SH-SY5Y (cell line): Measurements from ENCODE around the gene HSPG2.

ENCODE experiments used
- GATA2 ChIP-seq: IDR thresholded peaks from 2 replicates; pipeline ENCODE4 v1.6.1; 2011; ENCODE audit warnings: mild to moderate bottlenecking, low read depth, low read length
- GATA3 ChIP-seq: IDR thresholded peaks from 2 replicates; pipeline ENCODE4 v1.6.1; 2011; ENCODE audit warnings: low read depth, mild to moderate bottlenecking, low read length, moderate library complexity

HSPG2 gene

DNA sequence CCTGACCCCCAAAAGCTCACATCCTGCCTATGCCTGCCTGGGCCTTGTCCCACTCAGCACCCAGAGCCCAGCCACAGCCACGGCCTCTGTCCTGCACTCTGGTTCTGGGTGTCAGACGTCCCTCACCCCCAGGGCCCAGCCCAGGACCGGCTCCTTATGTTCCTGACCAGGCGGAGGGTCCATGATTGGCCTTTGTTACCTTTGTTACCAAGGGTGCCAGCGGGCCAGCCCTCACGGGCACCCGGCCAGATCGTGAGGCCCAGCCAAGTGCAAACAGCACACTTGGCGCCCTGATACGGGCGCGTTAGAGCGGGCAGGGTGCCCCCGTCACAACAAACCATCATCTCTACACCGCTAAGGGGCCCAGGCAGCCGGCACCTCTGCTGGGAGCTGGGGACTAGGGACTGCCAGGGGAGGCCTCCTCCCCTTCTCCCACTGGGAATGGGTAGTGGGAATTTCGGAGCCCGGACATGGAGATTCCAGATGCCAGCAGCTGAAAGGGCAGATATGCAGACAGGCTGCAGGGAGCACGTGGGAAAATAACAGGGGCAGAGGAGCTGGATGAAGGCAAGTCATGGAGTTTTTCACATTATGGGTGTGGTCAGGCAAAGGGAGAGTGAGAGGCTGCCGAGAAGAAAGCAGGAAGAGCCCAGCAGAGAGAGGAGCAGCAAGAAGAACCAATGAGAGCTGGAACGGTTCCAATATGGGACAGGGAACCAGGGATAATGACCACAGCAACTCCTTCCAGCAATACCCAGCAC lies 22.1 kb downstream of the HSPG2 start:
- TF ChIP-seq GATA3: no peak
- no peak for TF ChIP-seq GATA2

- TF ChIP-seq GATA3: no peak
- no peak for TF ChIP-seq GATA2
These were observed 22.7 kb downstream of the HSPG2 start for GRCh38 chr1:21914450-21914849.

GRCh38 chr1:21913763-21914162 lies 23.3 kb downstream of the HSPG2 start:
- TF ChIP-seq GATA3: no peak
- no peak for TF ChIP-seq GATA2

DNA sequence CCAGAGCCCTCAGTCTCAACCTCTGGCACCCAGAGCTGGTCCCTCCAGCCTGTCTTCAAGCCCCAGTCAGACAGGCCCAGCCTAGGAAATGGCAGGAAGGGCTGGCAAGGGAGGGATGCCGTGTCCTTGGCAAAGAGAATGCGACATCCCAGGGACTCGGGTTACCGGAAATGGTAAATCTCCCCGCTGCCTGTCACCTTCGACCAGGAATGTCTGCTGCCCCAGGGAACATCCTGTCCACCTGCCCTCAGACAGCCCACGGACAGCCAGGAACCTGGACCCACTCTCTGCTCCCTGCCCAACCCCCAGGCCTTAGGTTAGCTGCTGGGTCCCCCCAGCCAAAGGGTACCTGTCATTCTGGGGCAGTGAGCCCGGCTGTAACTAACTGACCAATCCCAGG lies 23.9 kb downstream of the HSPG2 start:
- TF ChIP-seq GATA2 (no peak), GATA3 (no peak)

DNA sequence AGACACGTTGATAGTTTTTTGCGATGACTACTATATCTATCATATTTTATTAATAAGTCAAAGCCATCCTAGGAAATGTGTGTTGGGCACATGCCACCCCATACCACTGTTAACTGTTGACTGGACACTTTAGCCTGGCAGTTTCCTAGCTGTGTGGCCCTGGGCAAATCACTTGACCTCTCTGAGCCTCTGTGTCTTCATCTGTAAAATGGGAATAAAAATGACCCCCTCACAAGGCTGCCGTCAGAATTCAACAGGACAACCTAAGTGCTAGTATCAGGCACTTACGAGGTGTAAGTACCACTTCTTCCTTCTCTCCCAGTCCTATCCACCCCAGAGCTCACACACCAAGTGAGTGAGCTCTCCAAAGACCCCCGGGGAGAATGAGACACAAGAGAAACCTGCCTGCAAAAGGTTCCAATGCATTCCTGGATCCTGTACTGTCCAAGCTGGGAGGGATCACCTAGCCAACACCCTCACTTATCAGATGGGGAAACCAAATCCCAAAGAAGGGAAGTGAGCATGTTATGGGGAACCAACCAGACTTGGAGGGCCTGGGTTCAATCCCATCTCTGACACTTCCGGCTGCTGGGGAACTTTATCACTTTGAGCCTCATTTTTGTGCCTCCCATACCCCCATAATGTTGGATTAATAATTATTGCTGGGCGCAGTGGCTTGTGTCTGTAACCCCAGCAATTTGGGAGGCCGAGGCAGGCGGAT lies 24.9 kb downstream of the HSPG2 start:
- no peak for TF ChIP-seq GATA2
- TF ChIP-seq GATA3: no peak

DNA sequence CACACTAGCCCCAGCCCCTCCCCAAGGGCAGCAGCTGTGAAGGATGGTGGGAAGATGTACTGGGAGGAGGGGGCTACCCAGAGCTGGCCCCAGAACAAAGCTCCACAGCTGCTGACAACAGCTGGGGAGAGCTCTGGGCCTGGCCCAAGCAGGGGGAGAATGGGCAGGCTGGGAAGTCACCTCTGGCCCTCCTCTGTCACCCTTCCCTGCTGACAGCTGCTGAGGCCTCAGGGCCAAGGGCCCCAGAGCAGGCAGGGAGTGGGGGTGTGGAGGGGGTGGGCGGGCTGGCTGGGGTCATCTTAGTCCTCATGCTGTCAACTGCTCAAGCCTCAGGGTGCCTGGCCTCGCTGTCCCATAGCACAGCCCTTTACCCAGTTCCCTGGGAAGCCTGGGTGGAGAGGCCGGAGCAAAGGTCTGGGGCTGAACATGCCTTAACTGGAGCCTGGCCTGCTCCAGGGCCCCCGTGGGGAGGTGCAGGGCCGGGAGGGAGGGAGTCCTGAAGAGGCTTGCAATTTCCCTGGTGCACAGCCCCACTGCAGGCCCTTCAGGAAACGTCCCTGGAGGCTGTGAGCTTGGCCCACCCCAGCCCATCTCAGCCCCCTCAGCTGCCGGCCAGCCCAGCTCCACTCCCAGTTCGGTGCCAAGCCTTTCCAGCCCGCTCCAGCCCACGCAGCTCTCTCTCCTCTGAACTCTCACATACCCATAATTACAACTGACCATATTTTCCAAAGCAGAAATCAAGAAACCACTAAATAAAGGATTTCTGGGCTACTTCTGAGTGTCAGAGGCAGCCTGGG lies 25.7 kb downstream of the HSPG2 start:
- no peak for TF ChIP-seq GATA2
- no peak for TF ChIP-seq GATA3

DNA sequence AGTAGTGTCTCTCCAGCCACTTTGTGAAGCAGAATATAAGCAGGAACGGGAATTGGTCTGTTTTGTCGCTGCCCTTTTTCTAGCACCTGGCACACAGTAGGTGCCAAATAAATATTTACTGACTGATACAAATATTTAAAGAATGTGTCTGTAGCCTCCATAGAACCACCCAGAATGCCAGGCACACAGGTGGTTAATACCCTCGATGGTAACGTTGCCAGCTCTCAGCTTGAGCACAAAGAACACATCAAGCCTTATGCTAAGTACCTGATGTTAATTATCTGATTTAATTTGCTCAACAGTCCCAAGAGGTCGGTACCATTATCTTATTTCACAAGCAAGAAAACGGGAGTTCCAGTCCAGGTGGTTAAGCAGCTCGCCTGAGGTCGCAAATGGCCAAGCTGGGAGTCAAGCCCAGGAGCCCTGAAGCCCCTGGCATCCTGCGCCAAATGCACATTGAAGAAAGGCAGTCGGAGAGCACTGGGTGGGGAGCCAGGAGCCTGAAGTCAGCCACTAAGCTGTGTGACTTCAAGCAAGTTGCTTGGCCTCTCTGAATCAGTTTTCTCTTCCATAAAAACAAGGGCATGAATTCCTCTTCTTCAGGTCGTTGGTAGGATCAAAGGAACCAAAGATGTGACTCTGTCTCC lies 26.4 kb downstream of the HSPG2 start:
- no peak for TF ChIP-seq GATA3
- TF ChIP-seq GATA2: no peak

- no peak for TF ChIP-seq GATA2
- TF ChIP-seq GATA3: no peak
These were observed 27.2 kb downstream of the HSPG2 start for GRCh38 chr1:21909787-21910503.

GRCh38 chr1:21909286-21909759 lies 27.8 kb downstream of the HSPG2 start:
- TF ChIP-seq GATA3: no peak
- no peak for TF ChIP-seq GATA2

GRCh38 chr1:21907079-21907418 lies 30.1 kb downstream of the HSPG2 start:
- no peak for TF ChIP-seq GATA2
- TF ChIP-seq GATA3: no peak

DNA sequence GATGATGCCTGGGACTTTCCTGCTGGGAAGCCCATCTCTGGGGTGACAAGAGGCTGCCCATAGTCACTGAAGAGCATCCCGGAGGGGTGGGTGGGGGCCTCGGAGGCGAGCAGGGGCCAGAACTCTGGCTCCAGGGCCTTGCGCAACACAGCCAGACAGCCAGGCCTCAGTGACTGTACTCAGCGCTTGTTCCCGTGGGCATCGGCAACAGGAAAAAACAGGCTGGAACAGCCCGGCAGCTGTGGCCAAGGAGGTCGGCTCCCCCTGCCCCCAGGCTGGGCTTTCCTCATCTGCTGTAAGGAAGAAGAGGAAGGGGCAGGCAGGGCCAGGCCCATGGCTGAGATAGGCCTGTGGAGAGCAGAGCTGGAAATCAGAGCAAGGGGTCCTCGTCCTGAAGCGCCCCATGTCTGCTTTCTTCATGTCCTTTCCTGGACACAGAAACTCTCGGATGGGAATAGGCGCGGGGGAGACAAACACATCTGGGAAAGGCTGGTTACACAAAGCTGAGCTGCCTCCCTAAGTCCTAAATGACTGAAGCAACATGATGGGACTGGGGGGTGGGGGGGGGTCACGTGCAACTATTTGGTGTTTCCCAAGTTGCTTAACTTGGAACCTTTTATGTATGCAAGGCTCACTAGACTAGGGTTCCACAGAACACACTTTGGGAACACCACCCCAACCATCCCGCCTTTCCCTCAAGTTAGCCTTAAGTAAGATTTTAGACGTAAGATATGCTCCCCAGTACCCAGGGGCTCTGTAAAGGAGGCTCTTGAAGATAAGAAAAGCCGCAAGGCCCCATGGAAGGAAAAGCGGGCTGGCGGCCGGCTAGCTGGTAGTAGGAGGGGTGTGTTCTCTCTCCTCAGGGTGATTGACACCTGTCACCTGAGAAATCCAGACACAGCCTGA lies 30.7 kb downstream of the HSPG2 start:
- no peak for TF ChIP-seq GATA2
- TF ChIP-seq GATA3: no peak

- TF ChIP-seq GATA3 (no peak), GATA2 (no peak)
These were observed 32.2 kb downstream of the HSPG2 start for GRCh38 chr1:21904704-21905520.

DNA sequence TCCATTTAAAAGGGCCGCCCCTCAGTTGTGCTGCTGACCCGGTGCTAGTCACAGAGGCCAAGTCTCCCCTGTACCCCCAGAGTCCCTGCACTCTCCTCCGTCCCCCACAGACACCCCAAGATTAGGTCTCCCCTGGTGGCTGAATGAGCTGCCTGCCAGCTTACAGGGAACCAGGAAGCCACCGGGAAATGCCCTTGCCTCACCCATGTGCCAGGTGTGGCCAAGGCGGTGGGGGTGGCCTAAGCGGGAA lies 32.7 kb downstream of the HSPG2 start:
- TF ChIP-seq GATA2 (no peak), GATA3 (no peak)
